Measurements from ENCODE around the gene IGFLR1. TPM values are rescaled to one million over a fixed set of nuclear protein-coding genes. Genes with fewer than 3 reads are reported as not detected.

Gene IGFLR1
- total and polyA plus RNA-seq, 2 donors (not counting 3 experiments of a cell fraction or from before 2014, with no cell fraction given), result 2.6 to 7.6 TPM

DNA sequence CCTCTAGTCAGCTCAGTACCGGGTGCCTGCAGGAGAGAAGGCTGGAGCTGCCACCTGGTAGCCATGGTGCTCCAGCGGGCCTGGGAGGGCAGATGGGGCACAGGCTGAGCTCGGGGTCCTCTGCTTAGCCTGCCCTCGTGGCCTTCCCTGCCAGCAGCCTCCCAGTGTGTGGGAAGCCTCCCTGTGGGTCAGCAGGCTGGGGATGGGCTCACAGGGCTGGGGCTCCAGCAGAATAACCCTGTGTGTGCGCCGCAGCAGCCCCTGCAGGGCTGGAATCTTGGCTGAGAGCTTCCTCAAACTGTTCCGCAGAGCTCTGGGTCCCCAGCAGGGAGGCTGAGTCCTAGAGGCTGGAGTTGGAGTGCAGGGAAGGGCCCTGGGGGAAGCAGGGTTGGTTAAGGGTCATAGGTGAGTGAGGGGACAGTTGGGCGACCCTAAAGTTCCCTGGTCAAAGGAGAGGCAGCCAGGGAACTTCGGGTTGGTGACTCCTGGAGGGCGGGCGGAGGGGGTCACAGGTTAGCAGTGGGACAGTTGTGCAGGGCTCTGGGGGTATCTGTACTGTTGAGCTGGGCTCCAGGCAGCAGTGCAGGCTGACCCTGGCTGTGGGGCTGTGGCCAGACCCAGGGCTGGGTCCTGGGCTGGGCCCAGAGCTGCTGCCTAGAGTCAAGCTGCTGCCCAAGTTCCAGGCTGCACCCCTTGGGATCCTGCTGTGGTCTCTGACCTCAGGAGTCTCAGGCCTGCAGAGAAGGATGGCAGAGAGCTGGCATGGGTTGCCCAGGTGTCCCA is 47.1 kb upstream of the IGFLR1 start:
- Histone ChIP-seq H3K9ac (replicated peaks; ENCODE audit: extremely low read depth, insufficient read depth, low read length) (no peak overlapping the region), H3K27ac (ENCODE audit: insufficient read depth, low read depth, low read length) (no peak overlapping the region), H2AFZ (ENCODE audit: low read depth, low read length) (no peak overlapping the region), H3K36me3 (ENCODE audit: control insufficient read depth in 2 of 2, extremely low read depth in 1 of 2, insufficient read depth in 2 of 2, low read length in 2 of 2) (peaks cover 0 to 2% of the 10 kb centered on the region in 2 experiments), H3K4me3 (replicated peaks in 1 of 3; ENCODE audit: insufficient read depth in 1 of 3, low read depth in 1 of 3, low read length in 3 of 3) (no peak overlapping the region), H3K27me3 (ENCODE audit: control insufficient read depth in 2 of 2, insufficient read depth in 2 of 2, low read length in 2 of 2) (no peaks in the 10 kb centered on the region), H3K4me1 (ENCODE audit: control insufficient read depth, extremely low read depth, insufficient read depth, low read length) (no peaks in the 10 kb centered on the region), H4K20me1 (replicated peaks; ENCODE audit: control insufficient read depth, extremely low read depth, insufficient read depth, low read length) (no peaks in the 10 kb centered on the region), H3K79me2 (ENCODE audit: control insufficient read depth, insufficient read depth, low read length) (no peaks in the 10 kb centered on the region), H3K9me3 (replicated peaks; ENCODE audit: control insufficient read depth, insufficient read depth, low read length) (no peaks in the 10 kb centered on the region), H3K4me2 (ENCODE audit: insufficient read depth, low read length) (no peak overlapping the region), H3K9me1 (replicated peaks; ENCODE audit: control insufficient read depth, extremely low read depth, insufficient read depth, low read length) (no peaks in the 10 kb centered on the region)
- intact Hi-C loops (cut with micrococcal nuclease), result no loop called here
- TF ChIP-seq, protein P1, sequence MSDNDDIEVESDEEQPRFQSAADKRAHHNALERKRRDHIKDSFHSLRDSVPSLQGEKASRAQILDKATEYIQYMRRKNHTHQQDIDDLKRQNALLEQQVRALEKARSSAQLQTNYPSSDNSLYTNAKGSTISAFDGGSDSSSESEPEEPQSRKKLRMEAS (IDR thresholded peaks at IDR 0.05; ENCODE audit: insufficient read depth, insufficient read length), result no peak
- TF ChIP-seq GATA2 (IDR thresholded peaks at IDR 0.05; ENCODE audit: insufficient read depth, insufficient read length, low read depth, low read length) (no peak), POLR2AphosphoS5 (IDR thresholded peaks at IDR 0.05; ENCODE audit: insufficient read depth, low read depth, low read length) (no peak), EZH2 (IDR thresholded peaks at IDR 0.05; ENCODE audit: borderline replicate concordance, low read depth, low read length, severe bottlenecking) (no peak), FOS (IDR thresholded peaks at IDR 0.05; ENCODE audit: borderline replicate concordance, insufficient read depth, low read length) (no peak), POLR2A (IDR thresholded peaks at IDR 0.05; ENCODE audit: low read depth, low read length) (no peak), MYC (IDR thresholded peaks at IDR 0.05; ENCODE audit: low read depth, low read length) (no peak), JUN (IDR thresholded peaks at IDR 0.05; ENCODE audit: borderline replicate concordance, insufficient read depth, insufficient read length, low read depth) (no peak)
- TF ChIP-seq, protein P2, sequence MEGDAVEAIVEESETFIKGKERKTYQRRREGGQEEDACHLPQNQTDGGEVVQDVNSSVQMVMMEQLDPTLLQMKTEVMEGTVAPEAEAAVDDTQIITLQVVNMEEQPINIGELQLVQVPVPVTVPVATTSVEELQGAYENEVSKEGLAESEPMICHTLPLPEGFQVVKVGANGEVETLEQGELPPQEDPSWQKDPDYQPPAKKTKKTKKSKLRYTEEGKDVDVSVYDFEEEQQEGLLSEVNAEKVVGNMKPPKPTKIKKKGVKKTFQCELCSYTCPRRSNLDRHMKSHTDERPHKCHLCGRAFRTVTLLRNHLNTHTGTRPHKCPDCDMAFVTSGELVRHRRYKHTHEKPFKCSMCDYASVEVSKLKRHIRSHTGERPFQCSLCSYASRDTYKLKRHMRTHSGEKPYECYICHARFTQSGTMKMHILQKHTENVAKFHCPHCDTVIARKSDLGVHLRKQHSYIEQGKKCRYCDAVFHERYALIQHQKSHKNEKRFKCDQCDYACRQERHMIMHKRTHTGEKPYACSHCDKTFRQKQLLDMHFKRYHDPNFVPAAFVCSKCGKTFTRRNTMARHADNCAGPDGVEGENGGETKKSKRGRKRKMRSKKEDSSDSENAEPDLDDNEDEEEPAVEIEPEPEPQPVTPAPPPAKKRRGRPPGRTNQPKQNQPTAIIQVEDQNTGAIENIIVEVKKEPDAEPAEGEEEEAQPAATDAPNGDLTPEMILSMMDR (IDR thresholded peaks at IDR 0.05; ENCODE audit: extremely low read depth in 1 of 2, insufficient read depth in 1 of 2, low read depth in 1 of 2, low read length in 2 of 2), result no peak
- ChIA-PET CTCF (no interaction called here), POLR2A (no interaction called here)
- BruUV-seq (replicated peaks), result no TSS peak
- DNase-seq (ENCODE audit: low read depth, low spot score), result no peak
- dilution Hi-C loops (cut with MboI; ENCODE audit: extremely low pct_ligation_motif_present, low sequenced_read_pairs), result no loop called here
- no peak for FAIRE-seq
